ENCODE results near the gene BMS1. TPM values are rescaled to one million over a fixed set of nuclear protein-coding genes. Genes with fewer than 3 reads are reported as not detected.
"Not testable (repeated sequence)": the region's sequence is repeated elsewhere in the genome, so short reads cannot be mapped to it uniquely, and the experiment has no call there.

Gene BMS1
- total RNA-seq, 1 donor from 2014 or later: 16.2 TPM

DNA sequence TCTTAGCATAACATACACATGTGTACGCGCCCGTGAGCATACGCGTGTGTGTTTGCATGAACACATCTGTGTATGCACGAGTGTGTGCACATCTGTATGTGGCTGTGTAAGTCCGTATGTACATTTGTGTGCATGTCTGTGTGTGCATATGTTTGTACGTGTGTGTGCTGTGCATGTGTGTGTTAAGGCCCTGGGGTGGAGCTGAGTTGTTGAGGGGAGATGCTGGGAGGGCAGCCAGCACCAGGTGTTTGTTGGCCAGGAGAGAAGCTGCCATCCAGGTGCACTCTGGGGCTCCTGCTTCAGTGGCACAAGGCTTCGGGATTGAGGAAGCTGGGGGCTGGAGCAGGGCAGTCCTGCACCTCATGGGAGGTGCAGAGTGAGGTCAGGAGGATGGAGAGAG lies 85.0 kb downstream of the BMS1 start:
- Mint-ChIP-seq H3K27ac (ENCODE audit: unreplicated experiment) (no peak overlapping the region), H3K4me3 (ENCODE audit: unreplicated experiment) (no peak overlapping the region), H3K36me3 (ENCODE audit: unreplicated experiment) (no peaks in the 10 kb centered on the region), H3K9me3 (ENCODE audit: unreplicated experiment) (no peaks in the 10 kb centered on the region), H3K4me1 (ENCODE audit: unreplicated experiment) (peaks cover 3% of the 10 kb centered on the region), H3K27me3 (ENCODE audit: unreplicated experiment) (peaks cover 30% of the 10 kb centered on the region)
- TF ChIP-seq, protein P1, sequence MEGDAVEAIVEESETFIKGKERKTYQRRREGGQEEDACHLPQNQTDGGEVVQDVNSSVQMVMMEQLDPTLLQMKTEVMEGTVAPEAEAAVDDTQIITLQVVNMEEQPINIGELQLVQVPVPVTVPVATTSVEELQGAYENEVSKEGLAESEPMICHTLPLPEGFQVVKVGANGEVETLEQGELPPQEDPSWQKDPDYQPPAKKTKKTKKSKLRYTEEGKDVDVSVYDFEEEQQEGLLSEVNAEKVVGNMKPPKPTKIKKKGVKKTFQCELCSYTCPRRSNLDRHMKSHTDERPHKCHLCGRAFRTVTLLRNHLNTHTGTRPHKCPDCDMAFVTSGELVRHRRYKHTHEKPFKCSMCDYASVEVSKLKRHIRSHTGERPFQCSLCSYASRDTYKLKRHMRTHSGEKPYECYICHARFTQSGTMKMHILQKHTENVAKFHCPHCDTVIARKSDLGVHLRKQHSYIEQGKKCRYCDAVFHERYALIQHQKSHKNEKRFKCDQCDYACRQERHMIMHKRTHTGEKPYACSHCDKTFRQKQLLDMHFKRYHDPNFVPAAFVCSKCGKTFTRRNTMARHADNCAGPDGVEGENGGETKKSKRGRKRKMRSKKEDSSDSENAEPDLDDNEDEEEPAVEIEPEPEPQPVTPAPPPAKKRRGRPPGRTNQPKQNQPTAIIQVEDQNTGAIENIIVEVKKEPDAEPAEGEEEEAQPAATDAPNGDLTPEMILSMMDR (IDR thresholded peaks at IDR 0.05): no peak
- no peak for DNase-seq (ENCODE audit: extremely low spot score, unreplicated experiment)

DNA sequence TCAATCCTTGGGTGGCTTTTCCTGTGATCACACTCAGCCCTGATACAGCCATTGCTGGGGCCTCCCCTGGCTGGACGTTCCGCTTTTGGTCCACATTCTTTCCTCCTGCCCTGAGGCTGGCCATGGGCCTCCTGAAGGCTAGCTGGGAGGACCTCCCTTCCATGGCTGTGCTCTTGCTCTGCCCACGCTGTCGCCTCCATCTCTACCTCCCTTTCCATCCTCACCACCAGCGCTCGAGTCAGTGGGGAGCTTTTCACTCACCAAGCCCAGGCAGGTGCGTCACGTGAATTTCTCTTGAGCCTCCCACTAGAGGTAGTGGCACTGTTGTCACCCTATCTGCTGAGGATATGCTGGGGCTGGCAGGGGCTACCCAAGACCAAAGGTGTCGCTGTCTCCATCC lies 85.9 kb downstream of the BMS1 start:
- Mint-ChIP-seq H3K9me3 (ENCODE audit: unreplicated experiment) (no peaks in the 10 kb centered on the region), H3K27me3 (ENCODE audit: unreplicated experiment) (peaks cover 24% of the 10 kb centered on the region), H3K4me1 (ENCODE audit: unreplicated experiment) (peaks cover 3% of the 10 kb centered on the region), H3K27ac (ENCODE audit: unreplicated experiment) (no peak overlapping the region), H3K36me3 (ENCODE audit: unreplicated experiment) (no peaks in the 10 kb centered on the region), H3K4me3 (ENCODE audit: unreplicated experiment) (no peak overlapping the region)
- no peak for DNase-seq (ENCODE audit: extremely low spot score, unreplicated experiment)
- TF ChIP-seq, protein P1 (IDR thresholded peaks at IDR 0.05): no peak

- H3K4me3 Mint-ChIP-seq (ENCODE audit: unreplicated experiment): no peak overlapping the region
- no peaks in the 10 kb centered on the region for H3K9me3 Mint-ChIP-seq (ENCODE audit: unreplicated experiment)
- no peaks in the 10 kb centered on the region for H3K36me3 Mint-ChIP-seq (ENCODE audit: unreplicated experiment)
- no peak overlapping the region for H3K27ac Mint-ChIP-seq (ENCODE audit: unreplicated experiment)
- H3K27me3 Mint-ChIP-seq (ENCODE audit: unreplicated experiment): peaks cover 10% of the 10 kb centered on the region
- TF ChIP-seq, protein P1 (IDR thresholded peaks at IDR 0.05): no peak
- no peak for DNase-seq (ENCODE audit: extremely low spot score, unreplicated experiment)
- H3K4me1 Mint-ChIP-seq (ENCODE audit: unreplicated experiment): peaks cover 3% of the 10 kb centered on the region
Measured at GRCh38 chr10:42869977-42870350, 87.4 kb downstream of the BMS1 start.

- H3K4me3 Mint-ChIP-seq (ENCODE audit: unreplicated experiment); H3K9me3 Mint-ChIP-seq (ENCODE audit: unreplicated experiment); H3K27me3 Mint-ChIP-seq (ENCODE audit: unreplicated experiment); H3K27ac Mint-ChIP-seq (ENCODE audit: unreplicated experiment); H3K36me3 Mint-ChIP-seq (ENCODE audit: unreplicated experiment); H3K4me1 Mint-ChIP-seq (ENCODE audit: unreplicated experiment); DNase-seq (ENCODE audit: extremely low spot score, unreplicated experiment): not testable (repeated sequence)
Measured at GRCh38 chr10:42871138-42871641, 88.6 kb downstream of the BMS1 start.

DNA sequence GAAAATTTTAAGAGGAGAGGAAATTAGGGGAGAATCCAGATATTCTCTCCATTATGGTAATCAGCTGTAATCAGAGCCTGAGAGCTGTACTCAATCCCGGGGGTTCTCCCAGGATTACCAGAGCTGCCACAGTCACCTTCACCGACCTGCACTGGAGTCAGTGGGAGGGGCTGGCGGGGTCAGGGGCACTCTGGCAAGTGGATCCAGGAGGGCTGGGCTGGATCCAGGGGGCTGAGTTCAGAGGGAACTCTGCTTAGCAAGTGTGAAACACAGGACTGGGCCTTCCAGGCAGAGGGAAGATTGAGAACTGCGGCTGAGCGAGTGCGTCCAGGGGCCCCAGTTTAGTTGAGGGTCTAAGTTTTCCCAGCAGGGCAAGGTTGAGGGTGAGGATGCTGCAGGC lies 89.2 kb downstream of the BMS1 start:
- Mint-ChIP-seq H3K4me1 (ENCODE audit: unreplicated experiment) (peaks cover 7% of the 10 kb centered on the region), H3K27me3 (ENCODE audit: unreplicated experiment) (peaks cover 3% of the 10 kb centered on the region), H3K27ac (ENCODE audit: unreplicated experiment) (no peak overlapping the region), H3K4me3 (ENCODE audit: unreplicated experiment) (no peak overlapping the region), H3K36me3 (ENCODE audit: unreplicated experiment) (no peaks in the 10 kb centered on the region), H3K9me3 (ENCODE audit: unreplicated experiment) (no peaks in the 10 kb centered on the region)
- TF ChIP-seq, protein P1 (IDR thresholded peaks at IDR 0.05): no peak
- DNase-seq (ENCODE audit: extremely low spot score, unreplicated experiment): no peak
